ENCODE measurements around the gene XYLT1.

Gene XYLT1

DNA sequence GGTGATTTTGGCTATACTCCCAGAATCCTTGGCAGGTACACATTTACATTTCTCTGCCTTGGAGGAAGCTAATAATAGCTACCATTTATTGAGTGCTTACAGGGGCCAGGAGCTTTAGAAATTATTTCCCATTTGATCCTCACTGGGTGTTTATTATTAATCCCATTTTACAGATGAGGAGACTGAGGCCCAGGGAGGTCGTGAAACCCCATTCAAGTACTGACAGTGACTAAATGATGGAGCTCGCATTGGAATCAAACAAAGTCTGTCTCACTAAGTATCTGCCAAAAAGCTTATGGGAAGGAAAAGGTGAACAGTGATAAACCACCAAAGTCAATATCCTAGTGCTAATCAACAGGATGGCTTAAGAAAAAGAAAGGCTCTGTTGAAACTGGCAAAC lies 33.3 kb upstream of the XYLT1 start:
- no peak overlapping the region for H2AFZ ChIP-seq (ENCODE audit: low read depth)
- no peaks in the 10 kb centered on the region for H3K4me1 ChIP-seq (ENCODE audit: low read depth, poor library complexity, severe bottlenecking)
- no peaks in the 10 kb centered on the region for H3K79me2 ChIP-seq (ENCODE audit: insufficient read depth, low read depth)

DNA sequence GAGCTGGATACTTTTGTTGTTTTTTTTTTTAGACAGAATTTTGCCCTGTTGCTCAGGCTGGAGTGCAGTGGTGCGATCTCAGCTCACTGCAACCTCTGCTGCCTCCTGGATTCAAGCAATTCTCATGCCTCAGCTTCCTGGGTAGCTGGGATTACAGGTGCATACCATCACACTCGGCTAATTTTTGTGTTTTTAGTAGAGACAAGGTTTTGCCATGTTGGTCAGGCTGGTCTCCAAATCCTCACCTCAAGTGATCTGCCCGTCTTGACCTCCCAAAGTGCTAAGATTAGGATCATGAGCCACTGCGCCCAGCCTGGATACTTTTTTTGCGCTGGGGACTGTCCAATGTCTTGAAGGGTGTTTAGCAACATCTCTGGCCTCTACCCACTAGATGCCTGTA lies 32.6 kb upstream of the XYLT1 start:
- Histone ChIP-seq H2AFZ (ENCODE audit: low read depth) (no peak overlapping the region), H4K20me1 (ENCODE audit: insufficient read depth) (no peaks in the 10 kb centered on the region), H3K27ac (no peak overlapping the region), H3K4me2 (no peak overlapping the region), H3K79me2 (ENCODE audit: insufficient read depth, low read depth) (no peaks in the 10 kb centered on the region), H3K4me3 (IDR thresholded peaks at IDR 0.05; ENCODE audit: insufficient read depth, low read depth, low read length) (no peak overlapping the region), H3K9ac (no peak overlapping the region), H3K36me3 (ENCODE audit: insufficient read depth) (no peaks in the 10 kb centered on the region), H3K4me1 (ENCODE audit: low read depth, poor library complexity, severe bottlenecking) (no peaks in the 10 kb centered on the region), H3K27me3 (ENCODE audit: insufficient read depth, low read depth) (no peaks in the 10 kb centered on the region)
- TF ChIP-seq CTCF (conservative IDR thresholded peaks at IDR 0.05; ENCODE audit: low read depth, low read length), result no peak

More for the DNA sequence above, 33.3 kb upstream of the XYLT1 start:
- no peak overlapping the region for H3K27ac ChIP-seq
- no peak overlapping the region for H3K4me2 ChIP-seq
- no peak overlapping the region for H3K4me3 ChIP-seq (IDR thresholded peaks at IDR 0.05; ENCODE audit: insufficient read depth, low read depth, low read length)
- no peaks in the 10 kb centered on the region for H3K27me3 ChIP-seq (ENCODE audit: insufficient read depth, low read depth)
- no peak for TF ChIP-seq CTCF (conservative IDR thresholded peaks at IDR 0.05; ENCODE audit: low read depth, low read length)
- no peaks in the 10 kb centered on the region for H4K20me1 ChIP-seq (ENCODE audit: insufficient read depth)
- H3K9ac ChIP-seq, result no peak overlapping the region
- no peaks in the 10 kb centered on the region for H3K36me3 ChIP-seq (ENCODE audit: insufficient read depth)

- no peak for TF ChIP-seq CTCF (conservative IDR thresholded peaks at IDR 0.05; ENCODE audit: low read depth, low read length)
- Histone ChIP-seq H3K9ac (no peak overlapping the region), H3K27me3 (ENCODE audit: insufficient read depth, low read depth) (no peaks in the 10 kb centered on the region), H3K27ac (no peak overlapping the region), H3K79me2 (ENCODE audit: insufficient read depth, low read depth) (no peaks in the 10 kb centered on the region), H4K20me1 (ENCODE audit: insufficient read depth) (no peaks in the 10 kb centered on the region), H2AFZ (ENCODE audit: low read depth) (no peak overlapping the region), H3K4me2 (no peak overlapping the region), H3K4me3 (IDR thresholded peaks at IDR 0.05; ENCODE audit: insufficient read depth, low read depth, low read length) (no peak overlapping the region), H3K36me3 (ENCODE audit: insufficient read depth) (no peaks in the 10 kb centered on the region), H3K4me1 (ENCODE audit: low read depth, poor library complexity, severe bottlenecking) (no peaks in the 10 kb centered on the region)
These were observed 30.6 kb upstream of the XYLT1 start for GRCh38 chr16:17501321-17501720.

- Histone ChIP-seq H3K4me3 (IDR thresholded peaks at IDR 0.05; ENCODE audit: insufficient read depth, low read depth, low read length) (no peak overlapping the region), H3K4me2 (no peak overlapping the region), H3K36me3 (ENCODE audit: insufficient read depth) (no peaks in the 10 kb centered on the region), H3K79me2 (ENCODE audit: insufficient read depth, low read depth) (no peaks in the 10 kb centered on the region), H3K4me1 (ENCODE audit: low read depth, poor library complexity, severe bottlenecking) (no peaks in the 10 kb centered on the region), H3K27ac (no peak overlapping the region), H3K9ac (no peak overlapping the region), H2AFZ (ENCODE audit: low read depth) (no peak overlapping the region), H4K20me1 (ENCODE audit: insufficient read depth) (no peaks in the 10 kb centered on the region), H3K27me3 (ENCODE audit: insufficient read depth, low read depth) (no peaks in the 10 kb centered on the region)
- no peak for TF ChIP-seq CTCF (conservative IDR thresholded peaks at IDR 0.05; ENCODE audit: low read depth, low read length)
These were observed 28.6 kb upstream of the XYLT1 start for GRCh38 chr16:17499223-17499902.
